Transverse colon (tissue), 4 donors: ENCODE data around the gene PTPRO.

ENCODE experiments used
- EP300 ChIP-seq: sonication (generic); formaldehyde crosslinking; IDR thresholded peaks from one replicate; pipeline ENCODE4 v1.6.1; 2017; ENCODE audit warnings: antibody characterized with exemption, low read depth
- POLR2A ChIP-seq: fragments of 450-650 bp; IDR thresholded peaks from one replicate; pipeline ENCODE4 v1.6.1; 2016; ENCODE audit warnings: antibody characterized with exemption, mild to moderate bottlenecking, moderate library complexity
- POLR2AphosphoS5 ChIP-seq, 3 donors: sonication (generic); formaldehyde crosslinking; IDR thresholded peaks; one replicate each; pipeline ENCODE4 v1.6.1; 2016; ENCODE audit warnings: antibody characterized with exemption in 3 of 3
- TF ChIP-seq, protein P1 (sequence below), 5 experiments: fragments of 200-600 bp in 3 of 5; fragments of 450-650 bp in 2 of 5; sonication (generic) in 3 of 5; IDR thresholded peaks; 1 replicate in 2 of 5; 2 replicates in 3 of 5; pipeline ENCODE4 v1.5.1; 2016 to 2017; ENCODE audit warnings: antibody characterized with exemption in 5 of 5, inconsistent platforms in 3 of 5, mild to moderate bottlenecking in 2 of 5, moderate library complexity in 1 of 5

DNA sequence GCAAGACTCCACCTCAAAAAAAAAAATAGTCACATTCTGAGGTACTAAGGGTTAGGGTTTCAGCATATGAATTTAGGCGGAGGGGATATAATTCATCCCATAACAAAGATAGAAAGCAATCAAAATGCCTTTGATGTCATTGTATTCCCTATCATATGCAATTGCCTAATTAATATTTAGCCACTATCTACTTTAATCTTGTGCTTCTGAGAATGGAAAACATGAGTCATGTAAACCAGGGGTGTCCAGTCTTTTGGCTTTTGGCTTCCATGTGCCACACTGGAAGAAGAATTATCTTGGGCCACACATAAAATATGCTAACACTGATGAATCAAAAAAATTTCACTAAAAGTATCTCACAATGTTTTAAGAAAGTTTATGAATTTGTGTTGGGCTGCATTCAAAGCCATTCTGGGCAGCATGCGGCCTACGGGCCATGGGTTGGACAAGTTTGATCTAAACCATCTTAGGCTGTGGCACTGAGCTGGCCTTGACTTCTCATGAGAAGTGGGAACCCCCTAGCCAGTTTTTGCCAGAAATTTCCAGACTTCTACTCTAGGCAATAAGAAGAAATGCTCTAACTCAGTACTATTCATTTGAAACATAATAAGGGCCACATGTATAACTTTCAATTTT is 219.8 kb downstream of the PTPRO start:
- TF ChIP-seq, protein P1, sequence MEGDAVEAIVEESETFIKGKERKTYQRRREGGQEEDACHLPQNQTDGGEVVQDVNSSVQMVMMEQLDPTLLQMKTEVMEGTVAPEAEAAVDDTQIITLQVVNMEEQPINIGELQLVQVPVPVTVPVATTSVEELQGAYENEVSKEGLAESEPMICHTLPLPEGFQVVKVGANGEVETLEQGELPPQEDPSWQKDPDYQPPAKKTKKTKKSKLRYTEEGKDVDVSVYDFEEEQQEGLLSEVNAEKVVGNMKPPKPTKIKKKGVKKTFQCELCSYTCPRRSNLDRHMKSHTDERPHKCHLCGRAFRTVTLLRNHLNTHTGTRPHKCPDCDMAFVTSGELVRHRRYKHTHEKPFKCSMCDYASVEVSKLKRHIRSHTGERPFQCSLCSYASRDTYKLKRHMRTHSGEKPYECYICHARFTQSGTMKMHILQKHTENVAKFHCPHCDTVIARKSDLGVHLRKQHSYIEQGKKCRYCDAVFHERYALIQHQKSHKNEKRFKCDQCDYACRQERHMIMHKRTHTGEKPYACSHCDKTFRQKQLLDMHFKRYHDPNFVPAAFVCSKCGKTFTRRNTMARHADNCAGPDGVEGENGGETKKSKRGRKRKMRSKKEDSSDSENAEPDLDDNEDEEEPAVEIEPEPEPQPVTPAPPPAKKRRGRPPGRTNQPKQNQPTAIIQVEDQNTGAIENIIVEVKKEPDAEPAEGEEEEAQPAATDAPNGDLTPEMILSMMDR (IDR thresholded peaks at IDR 0.05): no peak
- TF ChIP-seq EP300 (no peak), POLR2A (no peak), POLR2AphosphoS5 (IDR thresholded peaks at IDR 0.05) (no peak)
